GM23338 (cell line): ENCODE measurements around the gene XPNPEP3. TPM values are rescaled to one million over a fixed set of nuclear protein-coding genes. Genes with fewer than 3 reads are reported as not detected.

Source experiments
- ATAC-seq: fragments of 200-7000 bp; cut with Tn5 transposase; 3 replicates; pipeline ENCODE4 v1.9.1; 2020
- DNase-seq: peaks from one replicate; pipeline ENCODE4 v3.0.0-alpha.2; 2015; ENCODE audit warnings: low spot score
- H2AFZ ChIP-seq: fragments of 200-600 bp; sonication (generic); 2 replicates; pipeline ENCODE4 v1.8.0; 2016; ENCODE audit warnings: antibody characterized with exemption, mild to moderate bottlenecking, moderate library complexity
- H3F3A ChIP-seq: fragments of 200-600 bp; sonication (generic); replicated peaks from 2 replicates; pipeline ENCODE4 v1.8.0; 2017; ENCODE audit warnings: antibody characterized with exemption, mixed run types, low read depth
- H3K27ac ChIP-seq: fragments of 200-600 bp; sonication (generic); 2 replicates; pipeline ENCODE4 v1.6.1; 2016; ENCODE audit warnings: low read depth
- H3K27me3 ChIP-seq: fragments of 200-600 bp; sonication (generic); 2 replicates; pipeline ENCODE4 v1.8.0; 2016; ENCODE audit warnings: mild to moderate bottlenecking, mixed run types, moderate library complexity; ENCODE audit not compliant: insufficient read depth
- H3K36me3 ChIP-seq: fragments of 200-600 bp; sonication (generic); 2 replicates; pipeline ENCODE4 v1.8.0; 2016; ENCODE audit warnings: mild to moderate bottlenecking; ENCODE audit not compliant: insufficient read depth
- H3K4me1 ChIP-seq: fragments of 200-600 bp; sonication (generic); 2 replicates; pipeline ENCODE4 v1.8.0; 2016; ENCODE audit warnings: mild to moderate bottlenecking, moderate library complexity; ENCODE audit not compliant: insufficient read depth
- H3K4me2 ChIP-seq: fragments of 200-600 bp; sonication (generic); 2 replicates; pipeline ENCODE4 v1.7.1; 2017; ENCODE audit warnings: mixed run types
- H3K4me3 ChIP-seq: fragments of 200-600 bp; sonication (generic); 2 replicates; pipeline ENCODE4 v1.6.1; 2016; ENCODE audit warnings: mixed run types
- H3K79me2 ChIP-seq: fragments of 200-600 bp; sonication (generic); replicated peaks from 2 replicates; pipeline ENCODE4 v1.8.0; 2017; ENCODE audit warnings: mild to moderate bottlenecking; ENCODE audit not compliant: insufficient read depth
- H3K9me2 ChIP-seq: fragments of 200-600 bp; sonication (generic); 2 replicates; pipeline ENCODE4 v1.8.0; 2017; ENCODE audit not compliant: insufficient read depth
- H4K20me1 ChIP-seq: fragments of 200-600 bp; sonication (generic); replicated peaks from 2 replicates; pipeline ENCODE4 v1.8.0; 2017; ENCODE audit warnings: mild to moderate bottlenecking; ENCODE audit not compliant: insufficient read depth
- H3K27ac Mint-ChIP-seq: 2 replicates; pipeline ENCODE4 v1.8.0; 2020; ENCODE audit warnings: inconsistent platforms, mild to moderate bottlenecking, moderate library complexity, mixed read lengths
- H3K27me3 Mint-ChIP-seq: 3 replicates; pipeline ENCODE4 v1.8.0; 2022; ENCODE audit warnings: low read depth, mild to moderate bottlenecking, moderate library complexity, mixed read lengths, inconsistent platforms; ENCODE audit not compliant: insufficient read depth, poor library complexity
- H3K36me3 Mint-ChIP-seq: 3 replicates; pipeline ENCODE4 v1.8.0; 2021; ENCODE audit warnings: low read depth, mild to moderate bottlenecking, inconsistent platforms, moderate library complexity, mixed read lengths
- H3K4me1 Mint-ChIP-seq: 3 replicates; pipeline ENCODE4 v1.8.0; 2020; ENCODE audit warnings: mild to moderate bottlenecking, inconsistent platforms, mixed read lengths
- H3K4me3 Mint-ChIP-seq: 3 replicates; pipeline ENCODE4 v1.8.0; 2021; ENCODE audit warnings: moderate library complexity, mild to moderate bottlenecking, inconsistent platforms, mixed read lengths
- H3K9me3 Mint-ChIP-seq: 3 replicates; pipeline ENCODE4 v1.8.0; 2020; ENCODE audit warnings: moderate library complexity, mild to moderate bottlenecking, inconsistent platforms, mixed read lengths
- CREB1 ChIP-seq: fragments of 250-450 bp; sonication (Bioruptor Pico); IDR thresholded peaks from 2 replicates; pipeline ENCODE4 v1.5.0; 2020; ENCODE audit warnings: low read depth, mild to moderate bottlenecking, moderate library complexity
- EZH2 ChIP-seq: fragments of 200-600 bp; sonication (generic); IDR thresholded peaks from one replicate; pipeline ENCODE4 v1.8.0; 2017; ENCODE audit warnings: antibody characterized with exemption, mild to moderate bottlenecking, low read depth; ENCODE audit not compliant: unreplicated experiment
- EZH2phosphoT487 ChIP-seq: fragments of 200-600 bp; sonication (generic); IDR thresholded peaks from one replicate; pipeline ENCODE4 v1.8.1; 2018; ENCODE audit warnings: antibody characterized with exemption; ENCODE audit not compliant: unreplicated experiment
- JUNB ChIP-seq: IDR thresholded peaks from one replicate; pipeline ENCODE4 v1.6.1; 2016; ENCODE audit warnings: antibody characterized with exemption; ENCODE audit not compliant: unreplicated experiment
- NANOG ChIP-seq: IDR thresholded peaks from 2 replicates; pipeline ENCODE4 v1.6.1; 2016; ENCODE audit warnings: antibody characterized with exemption, borderline replicate concordance
- POLR2AphosphoS5 ChIP-seq: IDR thresholded peaks from 2 replicates; pipeline ENCODE4 v1.6.1; 2016; ENCODE audit warnings: antibody characterized with exemption, low read depth
- STAT1 ChIP-seq: IDR thresholded peaks from one replicate; pipeline ENCODE4 v1.6.1; 2016; ENCODE audit warnings: antibody characterized with exemption; ENCODE audit not compliant: unreplicated experiment
- ZNF114 ChIP-seq: fragments of 250-450 bp; sonication (Bioruptor Pico); IDR thresholded peaks from 2 replicates; pipeline ENCODE4 v1.5.0; 2020; ENCODE audit warnings: mild to moderate bottlenecking, moderate library complexity
- ZNF331 ChIP-seq: fragments of 250-450 bp; sonication (Bioruptor Pico); IDR thresholded peaks from 2 replicates; pipeline ENCODE4 v1.5.0; 2020; ENCODE audit warnings: low read depth, mild to moderate bottlenecking, moderate library complexity
- polyA plus RNA-seq: library from polyadenylated mRNA; unstranded; fragments of >200 nt; fragmentation: Nextera tagmentation; extraction: Ambion mirVana; gene quantifications from 2 replicates; pipeline ENCODE4 v1.2.1, GENCODE V29; 2016
- total RNA-seq: library from RNA; depleted of rRNA; stranded (reverse); fragments of >200 nt; shearing (Covaris generic); gene quantifications from 2 replicates; pipeline ENCODE4 v1.2.3, GENCODE V29; 2014
- TF ChIP-seq, protein P1 (sequence below): fragments of 250-450 bp; sonication (Bioruptor Pico); IDR thresholded peaks from 2 replicates; pipeline ENCODE4 v1.5.0; 2020; ENCODE audit warnings: mild to moderate bottlenecking, moderate library complexity
- TF ChIP-seq, protein P2 (sequence below), 2 experiments: fragments of 200-600 bp in 1 of 2; sonication (generic) in 1 of 2; conservative IDR thresholded peaks; 2 replicates each; pipeline versions ENCODE4 v1.5.1 to v1.6.1; 2016 to 2017; ENCODE audit warnings: antibody characterized with exemption in 2 of 2, low read depth in 2 of 2, mild to moderate bottlenecking in 2 of 2, moderate library complexity in 1 of 2
- TF ChIP-seq, protein P3 (sequence below): IDR thresholded peaks from 2 replicates; pipeline ENCODE4 v1.6.1; 2016; ENCODE audit warnings: antibody characterized with exemption
- TF ChIP-seq, protein P4 (sequence below): IDR thresholded peaks from one replicate; pipeline ENCODE4 v1.6.1; 2018; ENCODE audit warnings: antibody characterized with exemption; ENCODE audit not compliant: unreplicated experiment

XPNPEP3 gene
- total and polyA plus RNA-seq, 2 experiments from 2014 or later = 11.6 to 19.5 TPM

DNA sequence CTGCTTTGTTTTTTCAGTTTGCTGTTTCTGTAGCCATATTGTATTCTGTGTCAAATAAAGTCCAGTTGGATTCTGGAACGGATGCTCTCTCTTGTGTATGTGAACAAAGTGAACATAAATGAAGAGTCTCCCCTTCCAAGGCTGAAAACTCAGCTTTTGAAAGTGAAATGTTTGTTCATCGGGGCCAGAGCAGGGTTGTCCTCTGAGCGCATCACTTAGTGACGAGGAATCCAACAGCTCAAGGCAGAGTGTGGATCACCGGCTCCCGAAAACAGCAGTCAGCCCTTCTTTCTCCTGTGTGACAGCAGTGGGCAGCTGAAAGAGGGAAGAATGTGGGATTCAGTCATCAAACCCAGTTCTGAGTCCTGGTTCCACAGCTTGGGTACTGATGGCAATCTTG, 115.6 kb downstream of the XPNPEP3 start:
- Histone ChIP-seq H4K20me1 (no peaks in the 10 kb centered on the region; the same call in none of the 2 replicates), H3K4me2 (no peak overlapping the region), H3K27me3 (no peaks in the 10 kb centered on the region), H3F3A (no peaks in the 10 kb centered on the region), H3K4me3 (no peak overlapping the region), H3K9me2 (no peaks in the 10 kb centered on the region), H2AFZ (no peak overlapping the region), H3K27ac (no peak overlapping the region), H3K4me1 (no peaks in the 10 kb centered on the region), H3K79me2 (no peaks in the 10 kb centered on the region), H3K36me3 (peaks cover 5% of the 10 kb centered on the region; the same call in 1 of the 2 replicates)
- H3K27me3 Mint-ChIP-seq = peaks cover 3% of the 10 kb centered on the region
- H3K9me3 Mint-ChIP-seq = no peaks in the 10 kb centered on the region; the same call in 2 of the 3 replicates
- ATAC-seq = no peak
- no peak overlapping the region for H3K27ac Mint-ChIP-seq
- H3K4me1 Mint-ChIP-seq = no peaks in the 10 kb centered on the region
- TF ChIP-seq NANOG (no peak), STAT1 (no peak), JUNB (no peak), POLR2AphosphoS5 (no peak), ZNF331 (no peak), CREB1 (CRISPR knock-in tag) (no peak), ZNF114 (CRISPR knock-in tag) (no peak), EZH2phosphoT487 (no peak), EZH2 (no peak)
- TF ChIP-seq, protein P1, sequence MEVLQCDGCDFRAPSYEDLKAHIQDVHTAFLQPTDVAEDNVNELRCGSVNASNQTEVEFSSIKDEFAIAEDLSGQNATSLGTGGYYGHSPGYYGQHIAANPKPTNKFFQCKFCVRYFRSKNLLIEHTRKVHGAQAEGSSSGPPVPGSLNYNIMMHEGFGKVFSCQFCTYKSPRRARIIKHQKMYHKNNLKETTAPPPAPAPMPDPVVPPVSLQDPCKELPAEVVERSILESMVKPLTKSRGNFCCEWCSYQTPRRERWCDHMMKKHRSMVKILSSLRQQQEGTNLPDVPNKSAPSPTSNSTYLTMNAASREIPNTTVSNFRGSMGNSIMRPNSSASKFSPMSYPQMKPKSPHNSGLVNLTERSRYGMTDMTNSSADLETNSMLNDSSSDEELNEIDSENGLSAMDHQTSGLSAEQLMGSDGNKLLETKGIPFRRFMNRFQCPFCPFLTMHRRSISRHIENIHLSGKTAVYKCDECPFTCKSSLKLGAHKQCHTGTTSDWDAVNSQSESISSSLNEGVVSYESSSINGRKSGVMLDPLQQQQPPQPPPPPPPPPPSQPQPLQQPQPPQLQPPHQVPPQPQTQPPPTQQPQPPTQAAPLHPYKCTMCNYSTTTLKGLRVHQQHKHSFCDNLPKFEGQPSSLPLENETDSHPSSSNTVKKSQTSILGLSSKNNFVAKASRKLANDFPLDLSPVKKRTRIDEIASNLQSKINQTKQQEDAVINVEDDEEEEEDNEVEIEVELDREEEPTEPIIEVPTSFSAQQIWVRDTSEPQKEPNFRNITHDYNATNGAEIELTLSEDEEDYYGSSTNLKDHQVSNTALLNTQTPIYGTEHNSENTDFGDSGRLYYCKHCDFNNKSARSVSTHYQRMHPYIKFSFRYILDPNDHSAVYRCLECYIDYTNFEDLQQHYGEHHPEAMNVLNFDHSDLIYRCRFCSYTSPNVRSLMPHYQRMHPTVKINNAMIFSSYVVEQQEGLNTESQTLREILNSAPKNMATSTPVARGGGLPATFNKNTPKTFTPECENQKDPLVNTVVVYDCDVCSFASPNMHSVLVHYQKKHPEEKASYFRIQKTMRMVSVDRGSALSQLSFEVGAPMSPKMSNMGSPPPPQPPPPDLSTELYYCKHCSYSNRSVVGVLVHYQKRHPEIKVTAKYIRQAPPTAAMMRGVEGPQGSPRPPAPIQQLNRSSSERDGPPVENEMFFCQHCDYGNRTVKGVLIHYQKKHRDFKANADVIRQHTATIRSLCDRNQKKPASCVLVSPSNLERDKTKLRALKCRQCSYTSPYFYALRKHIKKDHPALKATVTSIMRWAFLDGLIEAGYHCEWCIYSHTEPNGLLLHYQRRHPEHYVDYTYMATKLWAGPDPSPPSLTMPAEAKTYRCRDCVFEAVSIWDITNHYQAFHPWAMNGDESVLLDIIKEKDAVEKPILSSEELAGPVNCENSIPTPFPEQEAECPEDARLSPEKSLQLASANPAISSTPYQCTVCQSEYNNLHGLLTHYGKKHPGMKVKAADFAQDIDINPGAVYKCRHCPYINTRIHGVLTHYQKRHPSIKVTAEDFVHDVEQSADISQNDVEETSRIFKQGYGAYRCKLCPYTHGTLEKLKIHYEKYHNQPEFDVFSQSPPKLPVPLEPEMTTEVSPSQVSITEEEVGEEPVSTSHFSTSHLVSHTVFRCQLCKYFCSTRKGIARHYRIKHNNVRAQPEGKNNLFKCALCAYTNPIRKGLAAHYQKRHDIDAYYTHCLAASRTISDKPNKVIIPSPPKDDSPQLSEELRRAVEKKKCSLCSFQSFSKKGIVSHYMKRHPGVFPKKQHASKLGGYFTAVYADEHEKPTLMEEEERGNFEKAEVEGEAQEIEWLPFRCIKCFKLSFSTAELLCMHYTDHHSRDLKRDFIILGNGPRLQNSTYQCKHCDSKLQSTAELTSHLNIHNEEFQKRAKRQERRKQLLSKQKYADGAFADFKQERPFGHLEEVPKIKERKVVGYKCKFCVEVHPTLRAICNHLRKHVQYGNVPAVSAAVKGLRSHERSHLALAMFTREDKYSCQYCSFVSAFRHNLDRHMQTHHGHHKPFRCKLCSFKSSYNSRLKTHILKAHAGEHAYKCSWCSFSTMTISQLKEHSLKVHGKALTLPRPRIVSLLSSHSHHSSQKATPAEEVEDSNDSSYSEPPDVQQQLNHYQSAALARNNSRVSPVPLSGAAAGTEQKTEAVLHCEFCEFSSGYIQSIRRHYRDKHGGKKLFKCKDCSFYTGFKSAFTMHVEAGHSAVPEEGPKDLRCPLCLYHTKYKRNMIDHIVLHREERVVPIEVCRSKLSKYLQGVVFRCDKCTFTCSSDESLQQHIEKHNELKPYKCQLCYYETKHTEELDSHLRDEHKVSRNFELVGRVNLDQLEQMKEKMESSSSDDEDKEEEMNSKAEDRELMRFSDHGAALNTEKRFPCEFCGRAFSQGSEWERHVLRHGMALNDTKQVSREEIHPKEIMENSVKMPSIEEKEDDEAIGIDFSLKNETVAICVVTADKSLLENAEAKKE (CRISPR knock-in tag) = no peak
- TF ChIP-seq, protein P2, sequence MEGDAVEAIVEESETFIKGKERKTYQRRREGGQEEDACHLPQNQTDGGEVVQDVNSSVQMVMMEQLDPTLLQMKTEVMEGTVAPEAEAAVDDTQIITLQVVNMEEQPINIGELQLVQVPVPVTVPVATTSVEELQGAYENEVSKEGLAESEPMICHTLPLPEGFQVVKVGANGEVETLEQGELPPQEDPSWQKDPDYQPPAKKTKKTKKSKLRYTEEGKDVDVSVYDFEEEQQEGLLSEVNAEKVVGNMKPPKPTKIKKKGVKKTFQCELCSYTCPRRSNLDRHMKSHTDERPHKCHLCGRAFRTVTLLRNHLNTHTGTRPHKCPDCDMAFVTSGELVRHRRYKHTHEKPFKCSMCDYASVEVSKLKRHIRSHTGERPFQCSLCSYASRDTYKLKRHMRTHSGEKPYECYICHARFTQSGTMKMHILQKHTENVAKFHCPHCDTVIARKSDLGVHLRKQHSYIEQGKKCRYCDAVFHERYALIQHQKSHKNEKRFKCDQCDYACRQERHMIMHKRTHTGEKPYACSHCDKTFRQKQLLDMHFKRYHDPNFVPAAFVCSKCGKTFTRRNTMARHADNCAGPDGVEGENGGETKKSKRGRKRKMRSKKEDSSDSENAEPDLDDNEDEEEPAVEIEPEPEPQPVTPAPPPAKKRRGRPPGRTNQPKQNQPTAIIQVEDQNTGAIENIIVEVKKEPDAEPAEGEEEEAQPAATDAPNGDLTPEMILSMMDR (conservative IDR thresholded peaks at IDR 0.05; ENCODE audit: low read depth in 2 of 2) = no peak
- TF ChIP-seq, protein P3, sequence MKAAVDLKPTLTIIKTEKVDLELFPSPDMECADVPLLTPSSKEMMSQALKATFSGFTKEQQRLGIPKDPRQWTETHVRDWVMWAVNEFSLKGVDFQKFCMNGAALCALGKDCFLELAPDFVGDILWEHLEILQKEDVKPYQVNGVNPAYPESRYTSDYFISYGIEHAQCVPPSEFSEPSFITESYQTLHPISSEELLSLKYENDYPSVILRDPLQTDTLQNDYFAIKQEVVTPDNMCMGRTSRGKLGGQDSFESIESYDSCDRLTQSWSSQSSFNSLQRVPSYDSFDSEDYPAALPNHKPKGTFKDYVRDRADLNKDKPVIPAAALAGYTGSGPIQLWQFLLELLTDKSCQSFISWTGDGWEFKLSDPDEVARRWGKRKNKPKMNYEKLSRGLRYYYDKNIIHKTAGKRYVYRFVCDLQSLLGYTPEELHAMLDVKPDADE = no peak
- TF ChIP-seq, protein P4, sequence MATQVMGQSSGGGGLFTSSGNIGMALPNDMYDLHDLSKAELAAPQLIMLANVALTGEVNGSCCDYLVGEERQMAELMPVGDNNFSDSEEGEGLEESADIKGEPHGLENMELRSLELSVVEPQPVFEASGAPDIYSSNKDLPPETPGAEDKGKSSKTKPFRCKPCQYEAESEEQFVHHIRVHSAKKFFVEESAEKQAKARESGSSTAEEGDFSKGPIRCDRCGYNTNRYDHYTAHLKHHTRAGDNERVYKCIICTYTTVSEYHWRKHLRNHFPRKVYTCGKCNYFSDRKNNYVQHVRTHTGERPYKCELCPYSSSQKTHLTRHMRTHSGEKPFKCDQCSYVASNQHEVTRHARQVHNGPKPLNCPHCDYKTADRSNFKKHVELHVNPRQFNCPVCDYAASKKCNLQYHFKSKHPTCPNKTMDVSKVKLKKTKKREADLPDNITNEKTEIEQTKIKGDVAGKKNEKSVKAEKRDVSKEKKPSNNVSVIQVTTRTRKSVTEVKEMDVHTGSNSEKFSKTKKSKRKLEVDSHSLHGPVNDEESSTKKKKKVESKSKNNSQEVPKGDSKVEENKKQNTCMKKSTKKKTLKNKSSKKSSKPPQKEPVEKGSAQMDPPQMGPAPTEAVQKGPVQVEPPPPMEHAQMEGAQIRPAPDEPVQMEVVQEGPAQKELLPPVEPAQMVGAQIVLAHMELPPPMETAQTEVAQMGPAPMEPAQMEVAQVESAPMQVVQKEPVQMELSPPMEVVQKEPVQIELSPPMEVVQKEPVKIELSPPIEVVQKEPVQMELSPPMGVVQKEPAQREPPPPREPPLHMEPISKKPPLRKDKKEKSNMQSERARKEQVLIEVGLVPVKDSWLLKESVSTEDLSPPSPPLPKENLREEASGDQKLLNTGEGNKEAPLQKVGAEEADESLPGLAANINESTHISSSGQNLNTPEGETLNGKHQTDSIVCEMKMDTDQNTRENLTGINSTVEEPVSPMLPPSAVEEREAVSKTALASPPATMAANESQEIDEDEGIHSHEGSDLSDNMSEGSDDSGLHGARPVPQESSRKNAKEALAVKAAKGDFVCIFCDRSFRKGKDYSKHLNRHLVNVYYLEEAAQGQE = no peak
- no peak for DNase-seq
- peaks cover 24% of the 10 kb centered on the region; the same call in 2 of the 3 replicates for H3K36me3 Mint-ChIP-seq
- H3K4me3 Mint-ChIP-seq = no peak overlapping the region
